RWPE1 (cell line): ENCODE results near the gene DNAJB8.

Source experiments
- CTCF ChIA-PET: fragments of 350-600 bp; sonication (Branson Sonifier 250); formaldehyde crosslinking; extraction: SDS; loops from one replicate; lab custom pipeline; 2021; lab: Yijun Ruan, JAX
- POLR2A ChIA-PET: fragments of 400-600 bp; formaldehyde crosslinking; extraction: SDS; loops from one replicate; lab custom pipeline; 2020; ENCODE audit warnings: antibody characterized with exemption; ENCODE audit not compliant: low non-redundant PET; lab: Yijun Ruan, JAX
- DNase-seq: peaks from one replicate; pipeline ENCODE4 v3.0.0; 2012; ENCODE audit warnings: low spot score
- H3K27ac ChIP-seq: fragments of 450-650 bp; 2 replicates; pipeline ENCODE4 v1.5.1; 2017
- CTCF ChIP-seq: fragments of 450-650 bp; conservative IDR thresholded peaks from 2 replicates; pipeline ENCODE4 v1.5.1; 2017; ENCODE audit warnings: low read depth, mild to moderate bottlenecking

DNAJB8 gene

GRCh38 chr3:128463771-128464170, 2.9 kb downstream of the DNAJB8 start:
- CTCF ChIA-PET, result no interaction called here
- POLR2A ChIA-PET, result no interaction called here
- no peak for TF ChIP-seq CTCF

DNA sequence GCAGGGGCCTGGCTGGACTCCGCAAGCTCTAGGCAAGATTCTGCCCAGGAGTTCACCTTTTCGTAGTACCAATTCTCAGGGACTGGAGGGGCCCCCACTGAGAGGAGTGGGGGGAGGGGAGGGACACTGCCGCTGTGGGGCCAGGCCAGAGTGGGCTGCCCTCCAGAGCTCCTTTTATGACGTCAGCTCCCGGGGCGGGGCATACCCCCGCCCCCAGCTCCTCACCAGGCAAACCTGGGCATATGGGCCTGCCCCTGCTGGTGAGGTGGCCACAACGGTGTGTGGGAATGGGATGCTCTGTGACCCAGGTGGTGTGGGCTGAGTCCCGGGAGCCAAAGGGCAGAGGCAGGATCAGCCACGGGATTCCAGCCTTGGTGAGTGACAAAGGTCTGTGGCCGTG, 3.3 kb downstream of the DNAJB8 start:
- TF ChIP-seq CTCF, result no peak
- ChIA-PET CTCF (no interaction called here), POLR2A (no interaction called here)
- DNase-seq, result no peak
- H3K27ac ChIP-seq, result no peak overlapping the region

More at GRCh38 chr3:128463771-128464170, 2.9 kb downstream of the DNAJB8 start:
- no peak for DNase-seq
- H3K27ac ChIP-seq, result no peak overlapping the region

DNA sequence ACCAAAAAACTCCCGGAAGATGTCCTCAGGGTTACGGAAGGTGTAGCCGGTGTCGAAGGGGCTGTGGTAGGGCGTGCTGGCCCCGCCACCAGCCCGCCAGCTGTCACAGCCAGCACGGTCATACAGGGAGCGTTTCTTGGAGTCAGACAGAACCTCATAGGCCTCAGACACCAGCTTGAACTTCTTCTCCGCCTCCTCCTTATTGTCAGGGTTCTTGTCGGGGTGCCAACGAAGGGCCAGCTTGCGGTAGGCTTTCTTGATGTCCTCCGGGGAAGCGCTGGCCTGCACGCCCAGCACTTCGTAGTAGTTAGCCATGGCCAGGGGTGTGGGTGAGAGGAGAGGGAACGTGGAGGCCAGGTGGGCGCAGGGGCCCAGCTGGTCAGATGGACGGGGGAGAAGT, 3.8 kb downstream of the DNAJB8 start:
- H3K27ac ChIP-seq, result no peak overlapping the region
- no peak for TF ChIP-seq CTCF
- ChIA-PET POLR2A (no interaction called here), CTCF (interaction anchor here (0.6 to 1.1 kb wide), 2 partner anchors 13 to 155 kb away, joined by 3 to 4 read pairs; no protein-coding TSS in a partner anchor)
- DNase-seq, result no peak

DNA sequence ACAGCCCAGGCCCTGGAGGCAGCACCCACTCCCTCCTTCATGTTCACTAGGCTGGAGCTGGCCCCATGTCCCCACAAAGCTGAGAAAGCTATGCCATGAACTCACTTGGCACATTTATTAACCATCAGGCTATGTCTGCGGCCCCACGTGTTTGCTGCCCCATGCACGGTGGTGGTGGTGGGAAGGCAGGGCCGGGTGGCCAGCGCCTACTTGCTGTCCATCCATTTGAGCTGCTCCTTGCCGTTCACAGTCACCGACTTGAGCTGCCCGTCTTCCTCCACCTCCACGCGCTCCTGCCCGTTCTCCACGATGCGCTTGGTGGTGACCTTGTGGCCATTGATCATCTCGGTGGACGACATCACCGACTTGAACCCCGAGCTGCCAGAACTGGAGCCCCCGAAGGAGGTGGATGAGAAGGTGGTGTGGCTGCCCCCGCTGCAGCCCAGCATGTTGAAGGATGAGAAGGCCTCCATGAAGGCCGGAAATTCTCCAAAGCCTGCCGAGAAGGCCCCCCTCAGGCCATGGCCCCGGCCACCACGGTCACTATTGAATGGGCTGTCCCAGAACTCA, 4.3 kb downstream of the DNAJB8 start:
- ChIA-PET CTCF (interaction anchor here (0.6 to 1.1 kb wide), 2 partner anchors 12 to 156 kb away, joined by 3 to 4 read pairs; no protein-coding TSS in a partner anchor), POLR2A (interaction anchor here (0.5 kb wide), 1 partner anchor 1164 kb away, joined by 4 read pairs; no protein-coding TSS in a partner anchor)
- no peak overlapping the region for H3K27ac ChIP-seq
- DNase-seq, result no peak
- TF ChIP-seq CTCF, result no peak

GRCh38 chr3:128461731-128462130, 5.0 kb downstream of the DNAJB8 start:
- no peak overlapping the region for H3K27ac ChIP-seq
- no peak for DNase-seq
- ChIA-PET CTCF (interaction anchor here (1.1 kb wide), 1 partner anchor 156 kb away, joined by 3 read pairs; no protein-coding TSS in a partner anchor), POLR2A (interaction anchor here (0.5 to 0.6 kb wide), 2 partner anchors 31 to 1165 kb away, joined by 4 to 12 read pairs; no protein-coding TSS in a partner anchor)
- TF ChIP-seq CTCF, result no peak

GRCh38 chr3:128459461-128459820, 7.2 kb downstream of the DNAJB8 start:
- no peak overlapping the region for H3K27ac ChIP-seq
- no peak for DNase-seq
- ChIA-PET CTCF (interaction anchor here (0.6 to 1.1 kb wide), 4 partner anchors 9 to 937 kb away, joined by 3 to 4 read pairs (median 3); no protein-coding TSS in a partner anchor), POLR2A (no interaction called here)
- TF ChIP-seq CTCF, result no peak
